LNCaP clone FGC (cell line): ENCODE results near the gene SIGLEC1.

Source experiments
- DNase-seq: peaks from one replicate; pipeline ENCODE4 v3.0.0-alpha.2; 2011; ENCODE audit warnings: low read depth
- H3K4me3 ChIP-seq: 2 replicates; pipeline ENCODE4 v1.5.1; 2011; ENCODE audit warnings: mild to moderate bottlenecking, low read depth, low read length, control low read depth
- CTCF ChIP-seq: IDR thresholded peaks from 2 replicates; pipeline ENCODE4 v1.5.1; 2012; ENCODE audit warnings: mild to moderate bottlenecking; ENCODE audit not compliant: control insufficient read depth, insufficient read depth; ENCODE audit errors: extremely low read depth

SIGLEC1 gene

GRCh38 chr20:3702611-3703391, 9.6 kb downstream of the SIGLEC1 start:
- TF ChIP-seq CTCF, result no peak
- H3K4me3 ChIP-seq, result no peak overlapping the region
- DNase-seq, result no peak

- no peak for TF ChIP-seq CTCF
- no peak overlapping the region for H3K4me3 ChIP-seq
- no peak for DNase-seq
These were observed 11.1 kb downstream of the SIGLEC1 start for GRCh38 chr20:3701061-3701998.

- no peak for TF ChIP-seq CTCF
- H3K4me3 ChIP-seq, result no peak overlapping the region
- no peak for DNase-seq
These were observed 13.4 kb downstream of the SIGLEC1 start for GRCh38 chr20:3699037-3699436.

GRCh38 chr20:3698591-3699001, 13.8 kb downstream of the SIGLEC1 start:
- DNase-seq, result no peak
- H3K4me3 ChIP-seq, result no peak overlapping the region
- no peak for TF ChIP-seq CTCF

GRCh38 chr20:3697588-3698305, 14.7 kb downstream of the SIGLEC1 start:
- no peak overlapping the region for H3K4me3 ChIP-seq
- TF ChIP-seq CTCF, result no peak
- DNase-seq, result no peak

- TF ChIP-seq CTCF, result no peak
- no peak overlapping the region for H3K4me3 ChIP-seq
- no peak for DNase-seq
These were observed 15.4 kb downstream of the SIGLEC1 start for GRCh38 chr20:3696745-3697587.
